Measurements from ENCODE around the gene GIMAP2.

DNA sequence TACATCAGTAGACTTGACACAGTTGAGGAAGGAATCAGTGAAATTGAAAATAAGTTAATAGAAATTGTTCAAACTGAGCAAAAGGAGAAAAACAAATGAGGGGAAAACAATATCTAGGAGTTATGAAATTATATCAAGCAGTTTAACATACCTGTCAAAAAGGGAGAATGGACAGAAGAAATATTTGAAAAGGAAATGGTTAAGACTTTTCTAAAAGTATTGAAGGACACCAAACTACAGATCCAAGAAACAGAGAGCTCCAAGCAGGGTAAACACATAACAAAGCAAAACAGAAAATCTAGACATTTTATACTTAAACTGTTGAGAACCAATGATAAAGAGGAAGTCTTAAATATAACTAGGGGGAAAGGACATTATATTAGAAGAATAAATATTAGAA lies 43.1 kb downstream of the GIMAP2 start:
- TF ChIP-seq BHLHE40 (IDR thresholded peaks at IDR 0.05; ENCODE audit: borderline replicate concordance) (no peak), SP1 (IDR thresholded peaks at IDR 0.05) (no peak), HDGF (IDR thresholded peaks at IDR 0.05; ENCODE audit: borderline replicate concordance) (no peak), ZNF384 (IDR thresholded peaks at IDR 0.05) (no peak), ELF4 (IDR thresholded peaks at IDR 0.05) (no peak), CTBP1 (IDR thresholded peaks at IDR 0.05; ENCODE audit: borderline replicate concordance) (no peak), TARDBP (IDR thresholded peaks at IDR 0.05) (no peak), NFRKB (IDR thresholded peaks at IDR 0.05) (no peak), LEF1 (IDR thresholded peaks at IDR 0.05; ENCODE audit: borderline replicate concordance) (no peak), FOXK2 (IDR thresholded peaks at IDR 0.05) (no peak), FOXM1 (IDR thresholded peaks at IDR 0.05; ENCODE audit: borderline replicate concordance) (no peak), ARNT (IDR thresholded peaks at IDR 0.05) (no peak), FOXA1 (IDR thresholded peaks at IDR 0.05) (no peak)

Data from HEK293T (cell line).